K562 (cell line): ENCODE measurements around the gene GMEB2. TPM values are rescaled to one million over a fixed set of nuclear protein-coding genes. Genes with fewer than 3 reads are reported as not detected.
A peak's percentile ranks its signal among the peaks of the same experiment; 100 is the strongest.

Source experiments
- ATAC-seq: fragments of 200-7000 bp; cut with Tn5 transposase; 3 replicates; pipeline ENCODE4 v1.9.1; 2020; ENCODE audit warnings: moderate library complexity
- BruUV-seq: library from RNA; stranded (reverse); fragments of 400-500 nt; replicated peaks from 2 replicates; lab custom pipeline; 2021; lab: Mats Ljungman, UMichigan
- CTCF ChIA-PET: fragments of 300-600 bp; formaldehyde crosslinking; extraction: SDS; loops from one replicate; lab custom pipeline; 2021; ENCODE audit warnings: low intra/inter-chr PET ratio; lab: Yijun Ruan, JAX
- POLR2A ChIA-PET: fragments of 300-600, 350-650 bp; sonication (Branson Sonifier 250); formaldehyde crosslinking; extraction: SDS; loops from one replicate; lab custom pipeline; 2021; ENCODE audit warnings: antibody characterized with exemption, inconsistent platforms; lab: Yijun Ruan, JAX
- DNase-seq, 4 experiments: peaks; one replicate each; pipeline versions ENCODE4 v3.0.0 to v3.0.0-alpha.2; 2011 to 2018; ENCODE audit warnings: low spot score in 3 of 4, mixed read lengths in 3 of 4; ENCODE audit errors: extremely low read depth in 1 of 4
- FAIRE-seq: peaks from 2 replicates; lab custom pipeline; 2011; peaks lifted over from hg19 to GRCh38; lab: Jason Lieb, UNC
- H2AFZ ChIP-seq: 2 replicates; pipeline ENCODE4 v1.6.0; 2011; ENCODE audit warnings: low read depth, low read length, control low read depth, inconsistent platforms
- H3K27ac ChIP-seq: fragments of 200-600 bp; 3 replicates; pipeline ENCODE4 v1.8.0; 2011; ENCODE audit warnings: low read depth, mild to moderate bottlenecking, control low read depth, inconsistent platforms, low read length, moderate library complexity, mixed read lengths; ENCODE audit errors: extremely low read depth
- H3K27me3 ChIP-seq, 2 experiments: fragments of 300-600 bp in 1 of 2; 2 replicates in 1 of 2; 3 replicates in 1 of 2; pipeline versions ENCODE4 v1.6.0 to v1.8.0; 2011; ENCODE audit warnings: inconsistent platforms in 2 of 2, low read length in 2 of 2, mild to moderate bottlenecking in 1 of 2, mixed read lengths in 1 of 2, moderate library complexity in 1 of 2; ENCODE audit not compliant: control insufficient read depth in 2 of 2, insufficient read depth in 2 of 2
- H3K36me3 ChIP-seq: fragments of 300-600 bp; 3 replicates; pipeline ENCODE4 v1.8.0; 2011; ENCODE audit warnings: mild to moderate bottlenecking, low read length, inconsistent platforms; ENCODE audit not compliant: control insufficient read depth, insufficient read depth
- H3K4me1 ChIP-seq, 2 experiments: fragments of 200-600 bp in 1 of 2; replicated peaks in 1 of 2; 2 replicates in 1 of 2; 3 replicates in 1 of 2; pipeline versions ENCODE4 v1.5.1 to v1.8.0; 2011; ENCODE audit warnings: inconsistent platforms in 2 of 2, low read length in 2 of 2, mild to moderate bottlenecking in 1 of 2, mixed read lengths in 1 of 2, moderate library complexity in 1 of 2; ENCODE audit not compliant: control insufficient read depth in 2 of 2, insufficient read depth in 2 of 2
- H3K4me2 ChIP-seq: 2 replicates; pipeline ENCODE4 v1.6.1; 2011; ENCODE audit warnings: low read length, control low read depth, inconsistent platforms, mixed read lengths; ENCODE audit not compliant: insufficient read depth
- H3K4me3 ChIP-seq: fragments of 200-600 bp; sonication (generic), shearing (Covaris generic); 2 replicates; pipeline ENCODE4 v1.5.1; 2016; ENCODE audit warnings: control low read depth, inconsistent platforms
- H3K79me2 ChIP-seq: fragments of 200-600 bp; 3 replicates; pipeline ENCODE4 v1.8.0; 2011; ENCODE audit warnings: low read length, inconsistent platforms; ENCODE audit not compliant: control insufficient read depth, insufficient read depth
- H3K9ac ChIP-seq, 2 experiments: 2 replicates each; pipeline versions ENCODE4 v1.6.0 to v1.6.1; 2011; ENCODE audit warnings: low read depth in 2 of 2, low read length in 2 of 2, control low read depth in 1 of 2, inconsistent platforms in 1 of 2, mild to moderate bottlenecking in 1 of 2, mixed read lengths in 1 of 2; ENCODE audit not compliant: insufficient read depth in 1 of 2
- H3K9me1 ChIP-seq: one replicate; pipeline ENCODE4 v1.6.0; 2011; ENCODE audit warnings: inconsistent platforms, mild to moderate bottlenecking, low read length, moderate library complexity; ENCODE audit not compliant: control insufficient read depth, insufficient read depth
- H3K9me3 ChIP-seq: replicated peaks from 2 replicates; pipeline ENCODE4 v1.5.1; 2011; ENCODE audit warnings: low read depth, low read length, inconsistent platforms; ENCODE audit not compliant: control insufficient read depth, insufficient read depth
- H4K20me1 ChIP-seq: replicated peaks from 2 replicates; pipeline ENCODE4 v1.6.1; 2011; ENCODE audit warnings: low read length, inconsistent platforms, mixed read lengths; ENCODE audit not compliant: control insufficient read depth, insufficient read depth
- USF2 ChIP-seq: sonication (generic); formaldehyde crosslinking; IDR thresholded peaks from 2 replicates; pipeline ENCODE4 v1.5.0; 2020; ENCODE audit warnings: missing genetic modification reagents
- ZBTB7A ChIP-seq: IDR thresholded peaks from 2 replicates; pipeline ENCODE4 v1.6.1; 2011; ENCODE audit warnings: low read depth, mild to moderate bottlenecking, low read length, moderate library complexity, borderline replicate concordance; ENCODE audit not compliant: control insufficient read depth
- ZNF398 ChIP-seq: fragments of 250-450 bp; sonication (Bioruptor Pico); IDR thresholded peaks from 2 replicates; pipeline ENCODE4 v1.8.0; 2021; ENCODE audit warnings: moderate library complexity, mild to moderate bottlenecking, inconsistent platforms
- WGBS: fragments of 100-300 bp; shearing (Covaris generic); methylation state at CpG from one replicate; pipeline ENCODE4 v1.1.6; 2016; ENCODE audit warnings: low coverage, mixed read lengths; ENCODE audit not compliant: insufficient coverage; ENCODE audit errors: missing lambda C conversion rate; 5-methylcytosine and 5-hydroxymethylcytosine counted together
- in situ Hi-C: fragments of 300-500 bp; cut with MboI; formaldehyde crosslinking; loops from 4 replicates; pipeline ENCODE4 v1.15.0; 2018; ENCODE audit warnings: inconsistent platforms, mixed read lengths
- intact Hi-C: fragments of 100-400 bp; cut with micrococcal nuclease; formaldehyde crosslinking; loops from 2 replicates; pipeline ENCODE4 v1.14.2; 2022
- polyA plus RNA-seq, 8 experiments: library from polyadenylated mRNA; depleted of rRNA in 4 of 8; stranded (reverse) in 5 of 8; unstranded in 3 of 8; fragments of >200 nt; fragmentation: Nextera tagmentation in 2 of 8; fragmentation: Illumina TruSeq in 1 of 8; extraction: Ambion mirVana in 2 of 8; extraction: Trizol in 1 of 8; gene quantifications; 2 replicates each; pipeline versions ENCODE4 v1.2.1 to v1.2.3, GENCODE V29; 2011 to 2014; ENCODE audit warnings: inconsistent platforms in 1 of 8, missing spikeins in 1 of 8
- total RNA-seq, 7 experiments: library from RNA; depleted of rRNA in 6 of 7; stranded (reverse); fragments of >200 nt in 6 of 7; fragmentation: Illumina TruSeq in 2 of 7; extraction: Trizol in 2 of 7; gene quantifications; 2 replicates each; pipeline versions ENCODE4 v1.2.1 to v1.2.3, GENCODE V29; 2011 to 2021; ENCODE audit warnings: low replicate concordance in 1 of 7

The GMEB2 gene
- total and polyA plus RNA-seq, 9 of the 15 experiments (the other 6 are each of a cell fraction or from before 2014, with no cell fraction given): 0.03 to 13.9 (median 6.3) TPM

GRCh38 chr20:63540417-63541186 lies 86.3 kb downstream of the GMEB2 start (continued):
- TF ChIP-seq USF2 (CRISPR knock-in tag): peak; percentile 66
- TF ChIP-seq, all 486 proteins: peak for 7

- Histone ChIP-seq H3K9me1 (no peaks in the 10 kb centered on the region), H3K79me2 (no peaks in the 10 kb centered on the region), H3K27ac (no peak overlapping the region), H4K20me1 (peaks cover 3% of the 10 kb centered on the region), H3K36me3 (no peaks in the 10 kb centered on the region), H3K9ac (no peak overlapping the region; a peak in 1 of 4 replicates), H3K9me3 (no peaks in the 10 kb centered on the region), H3K27me3 (peaks cover 0 to 22% of the 10 kb centered on the region in 2 experiments; a peak in 3 of 5 replicates), H2AFZ (no peak overlapping the region), H3K4me1 (peaks cover 6 to 91% of the 10 kb centered on the region in 2 experiments; a peak in 4 of 5 replicates), H3K4me2 (no peak overlapping the region), H3K4me3 (no peak overlapping the region)
- POLR2A ChIA-PET: interaction anchor here (0.5 to 1.2 kb wide), 5 partner anchors 16 to 525 kb away, joined by 3 to 6 read pairs (median 3); no protein-coding TSS in a partner anchor
- ATAC-seq (no peak), FAIRE-seq (no peak), DNase-seq (no peak)
- BruUV-seq: no TSS peak
- in situ Hi-C loops: no loop called here
- TF ChIP-seq ZNF398 (CRISPR knock-in tag): no peak
- TF ChIP-seq ZBTB7A: 0 out of 2 replicates have a peak, but pooled peaks have one; percentile 4
- intact Hi-C loops: loop anchor here (2.0 to 10.0 kb wide), 4 partner anchors 115 to 498 kb away; partner anchors contain the start of genes ARFRP1, C20orf204, RTEL1 and STMN3
- WGBS: 45% methylated on average over 27 of the region's 29 CpGs
- CTCF ChIA-PET: interaction anchor here (3.4 kb wide), 1 partner anchor 434 kb away, joined by 25 read pairs; no protein-coding TSS in a partner anchor
Observed at GRCh38 chr20:63539441-63540370, 87.2 kb downstream of the GMEB2 start.
